DND-41 (cell line): Measurements from ENCODE around the gene CDX1.

Experiments
- EZH2 ChIP-seq: IDR thresholded peaks from 3 replicates; pipeline ENCODE4 v1.6.1; 2012; ENCODE audit warnings: borderline replicate concordance, low read depth, mild to moderate bottlenecking, moderate library complexity, low read length, inconsistent platforms; ENCODE audit not compliant: severe bottlenecking
- TF ChIP-seq, protein P1 (sequence below): IDR thresholded peaks from 2 replicates; pipeline ENCODE4 v1.5.1; 2012; ENCODE audit warnings: borderline replicate concordance, low read length, moderate library complexity, mild to moderate bottlenecking; ENCODE audit not compliant: poor library complexity, severe bottlenecking; ENCODE audit errors: extremely low read depth

GRCh38 chr5:150147670-150148069 lies 18.9 kb upstream of the CDX1 start:
- TF ChIP-seq, protein P1, sequence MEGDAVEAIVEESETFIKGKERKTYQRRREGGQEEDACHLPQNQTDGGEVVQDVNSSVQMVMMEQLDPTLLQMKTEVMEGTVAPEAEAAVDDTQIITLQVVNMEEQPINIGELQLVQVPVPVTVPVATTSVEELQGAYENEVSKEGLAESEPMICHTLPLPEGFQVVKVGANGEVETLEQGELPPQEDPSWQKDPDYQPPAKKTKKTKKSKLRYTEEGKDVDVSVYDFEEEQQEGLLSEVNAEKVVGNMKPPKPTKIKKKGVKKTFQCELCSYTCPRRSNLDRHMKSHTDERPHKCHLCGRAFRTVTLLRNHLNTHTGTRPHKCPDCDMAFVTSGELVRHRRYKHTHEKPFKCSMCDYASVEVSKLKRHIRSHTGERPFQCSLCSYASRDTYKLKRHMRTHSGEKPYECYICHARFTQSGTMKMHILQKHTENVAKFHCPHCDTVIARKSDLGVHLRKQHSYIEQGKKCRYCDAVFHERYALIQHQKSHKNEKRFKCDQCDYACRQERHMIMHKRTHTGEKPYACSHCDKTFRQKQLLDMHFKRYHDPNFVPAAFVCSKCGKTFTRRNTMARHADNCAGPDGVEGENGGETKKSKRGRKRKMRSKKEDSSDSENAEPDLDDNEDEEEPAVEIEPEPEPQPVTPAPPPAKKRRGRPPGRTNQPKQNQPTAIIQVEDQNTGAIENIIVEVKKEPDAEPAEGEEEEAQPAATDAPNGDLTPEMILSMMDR, result no peak
- no peak for TF ChIP-seq EZH2
